Motor neuron (in vitro differentiated cells): ENCODE data around the gene ZMYND8. TPM values are rescaled to one million over a fixed set of nuclear protein-coding genes. Genes with fewer than 3 reads are reported as not detected.
"Not testable (repeated sequence)": the region's sequence is repeated elsewhere in the genome, so short reads cannot be mapped to it uniquely, and the experiment has no call there.

ENCODE experiments used
- ATAC-seq, 8 experiments: fragments of 200-7000 bp; cut with Tn5 transposase; replicated peaks in 6 of 8; 2 replicates each; pipeline ENCODE4 v1.8.0; 2021; ENCODE audit warnings: mild to moderate bottlenecking in 8 of 8, moderate library complexity in 8 of 8
- H3K27ac ChIP-seq, 2 donors: fragments of 250-450 bp; sonication (Bioruptor Pico); 2 replicates each; pipeline ENCODE4 v1.9.0; 2021; ENCODE audit warnings: antibody characterized with exemption in 2 of 2, mild to moderate bottlenecking in 2 of 2, moderate library complexity in 1 of 2
- H3K4me1 ChIP-seq, 2 donors: fragments of 250-450 bp; sonication (Bioruptor Pico); replicated peaks in 1 of 2; 2 replicates each; pipeline ENCODE4 v1.6.1; 2021; ENCODE audit warnings: antibody characterized with exemption in 2 of 2, mild to moderate bottlenecking in 2 of 2, moderate library complexity in 1 of 2
- H3K4me3 ChIP-seq, 5 donors: fragments of 250-450 bp; sonication (Bioruptor Pico); 2 replicates each; pipeline ENCODE4 v1.9.0; 2021; ENCODE audit warnings: antibody characterized with exemption in 5 of 5, mild to moderate bottlenecking in 5 of 5, moderate library complexity in 4 of 5
- WGBS, 10 experiments: fragments of 450-650 bp; shearing (Covaris generic); methylation state at CpG; one replicate each; pipeline ENCODE4 v1.0.0; 2022; 5-methylcytosine and 5-hydroxymethylcytosine counted together
- in situ Hi-C, 9 experiments: fragments of 400-800 bp; cut with MboI; loops; one replicate each; pipeline ENCODE4 v1.15.0; 2021; ENCODE audit warnings: low sequenced_read_pairs in 9 of 9, low pct_unique_long_range_greater_than_20kb in 2 of 9; ENCODE audit not compliant: unreplicated experiment in 9 of 9
- total RNA-seq, 8 experiments: library from RNA; unstranded; fragments of 300-600 nt; gene quantifications; 2 replicates each; pipeline versions ENCODE4 v1.2.3 to v1.2.4, GENCODE V29; 2022

ZMYND8 gene
- total RNA-seq, 8 experiments from 2014 or later: 18.1 to 90.8 (median 36.7) TPM

- not testable (repeated sequence) for H3K4me3 ChIP-seq, H3K27ac ChIP-seq, ATAC-seq, H3K4me1 ChIP-seq
- 83 to 100% (median 98%) methylated on average over 1 to 4 of the region's 5 CpGs; no CpG with 5 or more reads in 2 of the 10 experiments for WGBS, 10 experiments
- in situ Hi-C loops: loop anchor here in 4 of 9 experiments (10.0 to 25.0 kb wide), 2 partner anchors 107 to 110 kb away; no protein-coding TSS in a partner anchor
Measured at GRCh38 chr20:47277535-47277872, 79.0 kb downstream of the ZMYND8 start.

- in situ Hi-C loops: loop anchor here in 4 of 9 experiments (10.0 to 25.0 kb wide), 2 partner anchors 108 to 110 kb away; no protein-coding TSS in a partner anchor
- ATAC-seq: peak in 3 of 8 experiments; percentile 19 to 47 (median 30)
- Histone ChIP-seq H3K27ac (no peak overlapping the region), H3K4me3 (no peak overlapping the region), H3K4me1 (peaks cover 4 to 7% of the 10 kb centered on the region in 2 donors)
- WGBS, 10 experiments: 31 to 100% (median 65%) methylated on average over 1 to 7 of the region's 8 CpGs
Measured at GRCh38 chr20:47276851-47277534, 79.5 kb downstream of the ZMYND8 start.

- Histone ChIP-seq H3K4me3 (no peak overlapping the region), H3K4me1 (peaks cover 4 to 7% of the 10 kb centered on the region in 2 donors), H3K27ac (no peak overlapping the region)
- 80 to 96% (median 94%) methylated on average over 1 to 10 of the region's 20 CpGs; no CpG with 5 or more reads in 5 of the 10 experiments for WGBS, 10 experiments
- in situ Hi-C loops: loop anchor here in 4 of 9 experiments (10.0 to 25.0 kb wide), 2 partner anchors 109 to 111 kb away; no protein-coding TSS in a partner anchor
- no peak for ATAC-seq
Measured at GRCh38 chr20:47276251-47276650, 80.2 kb downstream of the ZMYND8 start.

GRCh38 chr20:47275548-47275947, 81.0 kb downstream of the ZMYND8 start:
- H3K27ac ChIP-seq: no peak overlapping the region

GRCh38 chr20:47274401-47275108, 81.9 kb downstream of the ZMYND8 start:
- in situ Hi-C loops: loop anchor here in 5 of 9 experiments (10.0 to 25.0 kb wide), 2 partner anchors 110 to 113 kb away; no protein-coding TSS in a partner anchor
- ATAC-seq: peak; percentile 38 to 92 (median 82)
- H3K4me3 ChIP-seq: no peak overlapping the region
- no peak overlapping the region for H3K27ac ChIP-seq
- 9 to 83% (median 50%) methylated on average over 3 to 4 of the region's 4 CpGs; no CpG with 5 or more reads in 1 of the 10 experiments for WGBS, 10 experiments
- peaks cover 4 to 7% of the 10 kb centered on the region in 2 donors for H3K4me1 ChIP-seq

More at GRCh38 chr20:47275548-47275947, 81.0 kb downstream of the ZMYND8 start:
- 92 to 100% (median 95%) methylated on average over 2 to 6 of the region's 6 CpGs; no CpG with 5 or more reads in 3 of the 10 experiments for WGBS, 10 experiments
- H3K4me1 ChIP-seq: peaks cover 4 to 7% of the 10 kb centered on the region in 2 donors
- no peak overlapping the region for H3K4me3 ChIP-seq
- no peak for ATAC-seq
- in situ Hi-C loops: loop anchor here in 4 of 9 experiments (10.0 to 25.0 kb wide), 2 partner anchors 109 to 112 kb away; no protein-coding TSS in a partner anchor

- 75 to 100% (median 100%) methylated on average over 1 to 2 of the region's 2 CpGs; no CpG with 5 or more reads in 2 of the 10 experiments for WGBS, 10 experiments
- in situ Hi-C loops: loop anchor here in 4 of 9 experiments (10.0 to 25.0 kb wide), 2 partner anchors 111 to 114 kb away; no protein-coding TSS in a partner anchor
- ATAC-seq: no peak
- peaks cover 4 to 7% of the 10 kb centered on the region in 2 donors for H3K4me1 ChIP-seq
- H3K4me3 ChIP-seq: no peak overlapping the region
- H3K27ac ChIP-seq: no peak overlapping the region
Measured at GRCh38 chr20:47273591-47274235, 82.8 kb downstream of the ZMYND8 start.

GRCh38 chr20:47272893-47273590, 83.5 kb downstream of the ZMYND8 start:
- peaks cover 4 to 7% of the 10 kb centered on the region in 2 donors for H3K4me1 ChIP-seq
- ATAC-seq: peak in 6 of 8 experiments; percentile 9 to 74 (median 45)
- 20 to 100% (median 94%) methylated on average over 1 to 8 of the region's 8 CpGs; no CpG with 5 or more reads in 1 of the 10 experiments for WGBS, 10 experiments
- in situ Hi-C loops: loop anchor here in 4 of 9 experiments (10.0 to 25.0 kb wide), 2 partner anchors 112 to 114 kb away; no protein-coding TSS in a partner anchor
- H3K27ac ChIP-seq: no peak overlapping the region
- H3K4me3 ChIP-seq: no peak overlapping the region

GRCh38 chr20:47271046-47271615, 85.4 kb downstream of the ZMYND8 start:
- in situ Hi-C loops: loop anchor here in 4 of 9 experiments (10.0 to 25.0 kb wide), 2 partner anchors 114 to 116 kb away; no protein-coding TSS in a partner anchor
- no peak for ATAC-seq
- Histone ChIP-seq H3K27ac (no peak overlapping the region), H3K4me1 (peaks cover 0 to 7% of the 10 kb centered on the region in 2 donors), H3K4me3 (no peak overlapping the region)
- WGBS, 10 experiments: 63 to 100% (median 90%) methylated on average over 2 to 5 of the region's 7 CpGs; no CpG with 5 or more reads in 6 of the 10 experiments

- ATAC-seq: peak in 3 of 8 experiments; percentile 25 to 85 (median 84)
- Histone ChIP-seq H3K27ac (no peak overlapping the region), H3K4me3 (no peak overlapping the region), H3K4me1 (peaks cover 0 to 3% of the 10 kb centered on the region in 2 donors)
- whole genome bisulfite sequencing, 10 experiments: 13 to 100% (median 96%) methylated on average over 1 to 5 of the region's 7 CpGs; no CpG with 5 or more reads in 1 of the 10 experiments
- in situ Hi-C loops: loop anchor here in 4 of 9 experiments (10.0 to 25.0 kb wide), 2 partner anchors 115 to 118 kb away; no protein-coding TSS in a partner anchor
Measured at GRCh38 chr20:47269309-47270165, 87.0 kb downstream of the ZMYND8 start.

GRCh38 chr20:47267621-47268020, 88.9 kb downstream of the ZMYND8 start:
- H3K4me1 ChIP-seq: peaks cover 0 to 12% of the 10 kb centered on the region in 2 donors
- WGBS, 10 experiments: 60 to 100% (median 100%) methylated on average over 1 to 3 of the region's 5 CpGs; no CpG with 5 or more reads in 5 of the 10 experiments
- in situ Hi-C loops: loop anchor here in 1 of 9 experiments (25.0 kb wide), 1 partner anchor 120 kb away; no protein-coding TSS in a partner anchor
- ATAC-seq: no peak
- H3K27ac ChIP-seq: no peak overlapping the region
- H3K4me3 ChIP-seq: no peak overlapping the region
